ENCODE data around the gene SLC44A5.

DNA sequence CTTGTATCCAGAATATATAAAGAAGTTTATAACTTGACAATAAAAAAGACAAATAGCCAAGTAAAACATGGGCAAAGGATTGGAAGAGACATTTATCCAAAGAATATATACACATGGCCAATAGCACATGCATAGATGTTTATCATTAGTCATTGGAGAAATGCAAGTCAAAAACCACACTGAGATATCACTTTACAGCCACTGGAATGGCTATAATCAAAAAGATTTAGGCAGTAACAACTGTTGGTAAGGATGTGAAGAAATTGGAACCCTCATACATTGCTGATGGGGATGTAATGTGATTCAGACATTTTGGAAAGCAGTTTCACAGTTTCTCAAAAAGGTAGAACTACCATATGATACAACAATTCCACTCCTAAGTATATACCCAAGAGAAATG is 51.1 kb downstream of the SLC44A5 start:
- no peak for TF ChIP-seq JUND (IDR thresholded peaks at IDR 0.05)
- TF ChIP-seq, protein P1, sequence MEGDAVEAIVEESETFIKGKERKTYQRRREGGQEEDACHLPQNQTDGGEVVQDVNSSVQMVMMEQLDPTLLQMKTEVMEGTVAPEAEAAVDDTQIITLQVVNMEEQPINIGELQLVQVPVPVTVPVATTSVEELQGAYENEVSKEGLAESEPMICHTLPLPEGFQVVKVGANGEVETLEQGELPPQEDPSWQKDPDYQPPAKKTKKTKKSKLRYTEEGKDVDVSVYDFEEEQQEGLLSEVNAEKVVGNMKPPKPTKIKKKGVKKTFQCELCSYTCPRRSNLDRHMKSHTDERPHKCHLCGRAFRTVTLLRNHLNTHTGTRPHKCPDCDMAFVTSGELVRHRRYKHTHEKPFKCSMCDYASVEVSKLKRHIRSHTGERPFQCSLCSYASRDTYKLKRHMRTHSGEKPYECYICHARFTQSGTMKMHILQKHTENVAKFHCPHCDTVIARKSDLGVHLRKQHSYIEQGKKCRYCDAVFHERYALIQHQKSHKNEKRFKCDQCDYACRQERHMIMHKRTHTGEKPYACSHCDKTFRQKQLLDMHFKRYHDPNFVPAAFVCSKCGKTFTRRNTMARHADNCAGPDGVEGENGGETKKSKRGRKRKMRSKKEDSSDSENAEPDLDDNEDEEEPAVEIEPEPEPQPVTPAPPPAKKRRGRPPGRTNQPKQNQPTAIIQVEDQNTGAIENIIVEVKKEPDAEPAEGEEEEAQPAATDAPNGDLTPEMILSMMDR (IDR thresholded peaks at IDR 0.05; ENCODE audit: low read depth, low read length, missing input control) = no peak
- TF ChIP-seq, protein P2, sequence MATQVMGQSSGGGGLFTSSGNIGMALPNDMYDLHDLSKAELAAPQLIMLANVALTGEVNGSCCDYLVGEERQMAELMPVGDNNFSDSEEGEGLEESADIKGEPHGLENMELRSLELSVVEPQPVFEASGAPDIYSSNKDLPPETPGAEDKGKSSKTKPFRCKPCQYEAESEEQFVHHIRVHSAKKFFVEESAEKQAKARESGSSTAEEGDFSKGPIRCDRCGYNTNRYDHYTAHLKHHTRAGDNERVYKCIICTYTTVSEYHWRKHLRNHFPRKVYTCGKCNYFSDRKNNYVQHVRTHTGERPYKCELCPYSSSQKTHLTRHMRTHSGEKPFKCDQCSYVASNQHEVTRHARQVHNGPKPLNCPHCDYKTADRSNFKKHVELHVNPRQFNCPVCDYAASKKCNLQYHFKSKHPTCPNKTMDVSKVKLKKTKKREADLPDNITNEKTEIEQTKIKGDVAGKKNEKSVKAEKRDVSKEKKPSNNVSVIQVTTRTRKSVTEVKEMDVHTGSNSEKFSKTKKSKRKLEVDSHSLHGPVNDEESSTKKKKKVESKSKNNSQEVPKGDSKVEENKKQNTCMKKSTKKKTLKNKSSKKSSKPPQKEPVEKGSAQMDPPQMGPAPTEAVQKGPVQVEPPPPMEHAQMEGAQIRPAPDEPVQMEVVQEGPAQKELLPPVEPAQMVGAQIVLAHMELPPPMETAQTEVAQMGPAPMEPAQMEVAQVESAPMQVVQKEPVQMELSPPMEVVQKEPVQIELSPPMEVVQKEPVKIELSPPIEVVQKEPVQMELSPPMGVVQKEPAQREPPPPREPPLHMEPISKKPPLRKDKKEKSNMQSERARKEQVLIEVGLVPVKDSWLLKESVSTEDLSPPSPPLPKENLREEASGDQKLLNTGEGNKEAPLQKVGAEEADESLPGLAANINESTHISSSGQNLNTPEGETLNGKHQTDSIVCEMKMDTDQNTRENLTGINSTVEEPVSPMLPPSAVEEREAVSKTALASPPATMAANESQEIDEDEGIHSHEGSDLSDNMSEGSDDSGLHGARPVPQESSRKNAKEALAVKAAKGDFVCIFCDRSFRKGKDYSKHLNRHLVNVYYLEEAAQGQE (IDR thresholded peaks at IDR 0.05) = no peak
- TF ChIP-seq, protein P3, sequence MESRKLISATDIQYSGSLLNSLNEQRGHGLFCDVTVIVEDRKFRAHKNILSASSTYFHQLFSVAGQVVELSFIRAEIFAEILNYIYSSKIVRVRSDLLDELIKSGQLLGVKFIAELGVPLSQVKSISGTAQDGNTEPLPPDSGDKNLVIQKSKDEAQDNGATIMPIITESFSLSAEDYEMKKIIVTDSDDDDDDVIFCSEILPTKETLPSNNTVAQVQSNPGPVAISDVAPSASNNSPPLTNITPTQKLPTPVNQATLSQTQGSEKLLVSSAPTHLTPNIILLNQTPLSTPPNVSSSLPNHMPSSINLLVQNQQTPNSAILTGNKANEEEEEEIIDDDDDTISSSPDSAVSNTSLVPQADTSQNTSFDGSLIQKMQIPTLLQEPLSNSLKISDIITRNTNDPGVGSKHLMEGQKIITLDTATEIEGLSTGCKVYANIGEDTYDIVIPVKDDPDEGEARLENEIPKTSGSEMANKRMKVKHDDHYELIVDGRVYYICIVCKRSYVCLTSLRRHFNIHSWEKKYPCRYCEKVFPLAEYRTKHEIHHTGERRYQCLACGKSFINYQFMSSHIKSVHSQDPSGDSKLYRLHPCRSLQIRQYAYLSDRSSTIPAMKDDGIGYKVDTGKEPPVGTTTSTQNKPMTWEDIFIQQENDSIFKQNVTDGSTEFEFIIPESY (IDR thresholded peaks at IDR 0.05) = no peak
- TF ChIP-seq, protein P4, sequence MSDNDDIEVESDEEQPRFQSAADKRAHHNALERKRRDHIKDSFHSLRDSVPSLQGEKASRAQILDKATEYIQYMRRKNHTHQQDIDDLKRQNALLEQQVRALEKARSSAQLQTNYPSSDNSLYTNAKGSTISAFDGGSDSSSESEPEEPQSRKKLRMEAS (IDR thresholded peaks at IDR 0.05) = no peak
- no peak for TF ChIP-seq RXRA (IDR thresholded peaks at IDR 0.05)
- TF ChIP-seq SP1 (IDR thresholded peaks at IDR 0.05) = no peak
